BE2C (cell line): ENCODE results near the gene LRCH4.

Source experiments
- DNase-seq: peaks from one replicate; pipeline ENCODE4 v3.0.0-alpha.2; 2020
- H3K27me3 ChIP-seq: fragments of 250-450 bp; sonication (Bioruptor Pico); 2 replicates; pipeline ENCODE4 v1.5.1; 2020; ENCODE audit warnings: mild to moderate bottlenecking
- H3K36me3 ChIP-seq: fragments of 250-450 bp; sonication (Bioruptor Pico); 2 replicates; pipeline ENCODE4 v1.5.1; 2020; ENCODE audit warnings: mild to moderate bottlenecking
- H3K4me1 ChIP-seq: fragments of 250-450 bp; sonication (Bioruptor Pico); 2 replicates; pipeline ENCODE4 v1.5.1; 2020
- H3K4me3 ChIP-seq: 2 replicates; pipeline ENCODE4 v1.5.1; 2011; ENCODE audit warnings: low read depth, low read length
- H3K9me3 ChIP-seq: fragments of 250-450 bp; sonication (Bioruptor Pico); 2 replicates; pipeline ENCODE4 v1.5.1; 2020
- TF ChIP-seq, protein P1 (sequence below): IDR thresholded peaks from 2 replicates; pipeline ENCODE4 v1.5.1; 2012; ENCODE audit warnings: mild to moderate bottlenecking, low read depth, low read length

LRCH4 gene

DNA sequence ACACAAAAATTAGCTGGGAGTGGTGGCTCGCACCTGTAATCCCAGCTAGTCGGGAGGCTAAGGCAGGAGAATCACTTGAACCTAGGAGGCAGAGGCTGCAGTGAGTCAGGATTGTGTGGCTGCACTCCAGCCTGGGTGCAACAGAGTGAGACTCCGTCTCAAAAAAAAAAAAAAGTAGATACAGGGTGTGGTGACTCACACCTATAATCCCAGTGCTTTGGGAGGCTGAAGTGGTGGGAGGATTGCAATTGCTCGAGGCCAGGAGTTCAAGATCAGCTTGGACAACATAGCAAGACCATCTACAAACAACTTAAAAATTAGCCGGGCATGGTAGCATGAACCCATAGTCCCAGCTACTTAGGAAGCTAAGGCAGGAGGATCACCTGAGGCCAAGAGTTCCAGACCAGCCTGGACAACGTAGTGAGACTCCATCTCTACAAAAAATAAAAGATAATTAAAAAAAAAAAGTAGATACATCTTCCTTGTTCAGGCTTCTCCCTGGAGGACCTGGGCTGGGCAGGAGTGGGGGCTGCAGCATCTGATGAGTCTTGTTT lies 28.5 kb upstream of the LRCH4 start:
- H3K4me3 ChIP-seq, result no peak overlapping the region
- TF ChIP-seq, protein P1, sequence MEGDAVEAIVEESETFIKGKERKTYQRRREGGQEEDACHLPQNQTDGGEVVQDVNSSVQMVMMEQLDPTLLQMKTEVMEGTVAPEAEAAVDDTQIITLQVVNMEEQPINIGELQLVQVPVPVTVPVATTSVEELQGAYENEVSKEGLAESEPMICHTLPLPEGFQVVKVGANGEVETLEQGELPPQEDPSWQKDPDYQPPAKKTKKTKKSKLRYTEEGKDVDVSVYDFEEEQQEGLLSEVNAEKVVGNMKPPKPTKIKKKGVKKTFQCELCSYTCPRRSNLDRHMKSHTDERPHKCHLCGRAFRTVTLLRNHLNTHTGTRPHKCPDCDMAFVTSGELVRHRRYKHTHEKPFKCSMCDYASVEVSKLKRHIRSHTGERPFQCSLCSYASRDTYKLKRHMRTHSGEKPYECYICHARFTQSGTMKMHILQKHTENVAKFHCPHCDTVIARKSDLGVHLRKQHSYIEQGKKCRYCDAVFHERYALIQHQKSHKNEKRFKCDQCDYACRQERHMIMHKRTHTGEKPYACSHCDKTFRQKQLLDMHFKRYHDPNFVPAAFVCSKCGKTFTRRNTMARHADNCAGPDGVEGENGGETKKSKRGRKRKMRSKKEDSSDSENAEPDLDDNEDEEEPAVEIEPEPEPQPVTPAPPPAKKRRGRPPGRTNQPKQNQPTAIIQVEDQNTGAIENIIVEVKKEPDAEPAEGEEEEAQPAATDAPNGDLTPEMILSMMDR, result no peak
- no peaks in the 10 kb centered on the region for H3K9me3 ChIP-seq
- no peak for DNase-seq
- no peaks in the 10 kb centered on the region for H3K27me3 ChIP-seq
- no peaks in the 10 kb centered on the region for H3K36me3 ChIP-seq
- H3K4me1 ChIP-seq, result no peaks in the 10 kb centered on the region

DNA sequence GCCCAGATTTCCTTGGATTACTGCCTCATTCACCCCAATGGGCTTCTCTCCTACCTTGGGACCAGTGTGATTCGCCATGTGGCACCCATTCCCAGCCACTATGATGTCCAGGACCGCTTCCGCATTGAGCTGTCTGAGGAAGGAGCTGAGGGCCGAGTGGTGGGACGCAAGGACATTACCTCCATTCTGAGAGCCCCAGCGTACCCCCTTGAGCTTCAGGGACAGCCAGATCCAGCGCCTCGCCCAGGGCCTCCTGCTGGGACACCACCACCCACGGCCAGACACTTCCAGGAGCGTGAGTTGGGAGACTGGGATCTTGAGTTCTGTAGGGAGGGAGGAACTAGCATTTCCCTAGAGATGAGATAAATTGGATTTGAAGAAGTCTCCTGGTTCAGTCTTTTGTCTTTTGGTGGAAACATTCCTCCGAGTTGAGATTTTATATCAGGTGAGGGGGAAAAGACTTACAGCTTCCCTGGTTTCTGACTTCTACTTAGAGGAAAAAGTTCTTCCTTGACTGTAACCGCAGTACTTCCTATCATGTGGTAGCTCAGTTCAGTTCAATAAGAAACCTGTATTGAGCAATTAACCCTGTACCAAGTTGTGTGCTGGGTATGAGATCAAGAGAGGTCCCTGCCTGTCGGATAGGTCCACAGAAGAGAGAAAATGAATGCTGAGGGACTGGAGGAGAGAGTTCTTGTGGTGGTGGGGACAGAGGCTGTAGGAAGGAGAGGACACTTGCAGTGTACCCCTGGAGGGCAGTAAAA lies 27.7 kb upstream of the LRCH4 start:
- no peaks in the 10 kb centered on the region for H3K9me3 ChIP-seq
- H3K27me3 ChIP-seq, result no peaks in the 10 kb centered on the region
- H3K36me3 ChIP-seq, result no peaks in the 10 kb centered on the region
- no peak overlapping the region; the same call in 1 of the 2 replicates for H3K4me3 ChIP-seq
- TF ChIP-seq, protein P1, result no peak
- H3K4me1 ChIP-seq, result no peaks in the 10 kb centered on the region
- no peak for DNase-seq

DNA sequence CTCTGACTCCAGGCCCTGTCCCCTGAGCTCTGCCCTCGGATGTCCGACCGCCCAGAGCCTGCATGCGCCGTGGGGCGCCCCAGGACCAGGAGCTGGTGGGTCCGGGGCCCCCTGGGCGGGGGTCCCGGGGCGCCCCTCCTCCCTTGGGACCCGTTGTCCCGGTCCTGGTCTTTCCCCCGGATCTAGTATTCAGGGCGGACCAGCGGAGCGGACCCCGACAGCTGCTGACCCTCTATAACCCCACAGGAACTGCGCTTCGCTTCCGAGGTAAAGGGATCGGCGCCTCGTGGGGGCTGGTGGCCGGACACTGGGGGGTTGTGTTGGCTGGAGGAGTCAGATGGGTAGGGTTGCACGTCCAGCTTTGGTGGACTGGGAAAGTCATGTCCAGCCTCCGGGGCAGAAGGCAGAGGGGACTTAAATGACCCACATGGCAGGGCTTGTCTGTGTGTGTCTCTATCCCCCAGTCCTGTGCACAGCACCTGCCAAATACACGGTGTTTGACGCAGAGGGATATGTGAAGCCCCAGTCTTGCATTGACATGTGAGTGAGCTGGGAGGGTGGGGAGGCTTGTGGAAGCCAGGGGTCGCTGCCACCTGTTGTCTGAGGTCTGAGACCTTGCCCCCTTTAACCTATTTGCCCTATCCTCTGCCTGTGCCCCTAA lies 26.9 kb upstream of the LRCH4 start:
- Histone ChIP-seq H3K9me3 (no peaks in the 10 kb centered on the region), H3K4me1 (no peaks in the 10 kb centered on the region), H3K27me3 (no peaks in the 10 kb centered on the region), H3K36me3 (peaks cover 5% of the 10 kb centered on the region), H3K4me3 (peak overlapping the region; percentile 74)
- TF ChIP-seq, protein P1, result peak; percentile 33
- no peak for DNase-seq

DNA sequence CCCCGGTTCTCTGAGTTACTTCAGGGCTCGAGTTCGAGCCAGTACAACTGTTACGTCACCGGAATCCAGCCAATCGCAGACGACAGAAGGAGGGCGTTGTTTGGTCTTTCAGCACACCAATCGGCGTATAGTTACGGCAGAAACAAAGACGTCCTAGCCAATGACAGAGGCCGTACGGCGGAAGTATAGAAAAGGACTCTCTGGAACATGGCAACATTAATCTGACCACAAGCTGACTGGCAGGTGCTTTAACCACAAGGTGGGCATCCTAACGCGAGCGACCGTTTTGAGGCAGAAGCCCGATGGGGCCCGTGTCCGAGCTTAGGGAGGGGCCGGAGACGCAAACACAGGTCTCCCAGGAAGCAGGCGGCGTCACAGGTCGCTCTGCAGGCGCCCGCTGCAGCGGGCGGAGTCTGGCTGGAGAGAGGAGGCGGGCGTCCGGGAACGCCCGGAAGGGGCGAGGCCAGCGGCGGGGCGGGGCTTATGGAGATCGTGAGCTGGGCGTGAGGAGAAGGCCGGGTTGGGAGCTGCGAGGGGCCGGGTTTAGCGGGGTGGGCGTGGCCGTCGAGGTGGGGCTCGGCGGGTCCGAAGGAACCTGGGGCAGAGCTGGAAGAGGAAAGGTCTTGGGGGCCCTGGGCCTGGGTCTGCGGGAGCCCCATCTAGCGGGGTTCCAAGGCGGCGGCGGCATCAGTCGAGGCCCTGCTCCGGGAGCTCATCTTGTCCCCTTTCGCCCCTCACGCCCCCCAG lies 26.2 kb upstream of the LRCH4 start, which contains the start of gene MOSPD3:
MOSPD3 (plus strand) TSS at position 558 of the 747 bp plus-strand sequence. CDS start 252 bp downstream, outside the sequence.
- Histone ChIP-seq H3K27me3 (no peaks in the 10 kb centered on the region), H3K36me3 (peaks cover 12% of the 10 kb centered on the region), H3K9me3 (no peaks in the 10 kb centered on the region), H3K4me1 (no peaks in the 10 kb centered on the region), H3K4me3 (peak within 1 kb of the TSS; percentile 74)
- TF ChIP-seq, protein P1, result no peak
- peak; percentile 99 for DNase-seq

DNA sequence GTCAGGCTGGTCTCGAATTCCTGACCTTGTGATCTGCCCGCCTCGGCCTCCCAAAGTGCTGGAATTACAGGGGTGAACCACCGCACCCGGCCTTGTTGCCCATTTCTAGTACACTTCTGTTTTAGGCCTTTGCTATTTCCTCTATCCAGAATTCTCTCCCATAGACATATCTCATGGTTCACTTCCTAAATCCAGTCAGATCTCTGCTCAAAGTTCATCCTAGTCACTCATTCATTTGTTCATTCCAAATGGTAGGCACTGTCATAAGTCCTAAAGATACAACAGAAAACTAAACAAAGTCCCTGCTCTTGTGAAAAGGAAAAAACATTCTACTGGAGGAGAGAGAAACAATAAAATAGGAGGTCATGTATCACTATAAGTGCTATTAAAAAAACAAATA lies 24.0 kb upstream of the LRCH4 start:
- Histone ChIP-seq H3K36me3 (peaks cover 32% of the 10 kb centered on the region), H3K27me3 (no peaks in the 10 kb centered on the region), H3K4me3 (no peak overlapping the region), H3K9me3 (no peaks in the 10 kb centered on the region), H3K4me1 (no peaks in the 10 kb centered on the region)
- DNase-seq, result no peak
- TF ChIP-seq, protein P1, result no peak
